RCC 7860 (cell line): Measurements from ENCODE around the gene ITPK1.
"Not testable (repeated sequence)": the region's sequence is repeated elsewhere in the genome, so short reads cannot be mapped to it uniquely, and the experiment has no call there.

ENCODE experiments used
- DNase-seq: peaks from one replicate; pipeline ENCODE4 v3.0.0-alpha.2; 2015; ENCODE audit warnings: low spot score
- FAIRE-seq: peaks from 2 replicates; lab custom pipeline; 2012; peaks lifted over from hg19 to GRCh38; lab: Jason Lieb, UNC

The ITPK1 gene

DNA sequence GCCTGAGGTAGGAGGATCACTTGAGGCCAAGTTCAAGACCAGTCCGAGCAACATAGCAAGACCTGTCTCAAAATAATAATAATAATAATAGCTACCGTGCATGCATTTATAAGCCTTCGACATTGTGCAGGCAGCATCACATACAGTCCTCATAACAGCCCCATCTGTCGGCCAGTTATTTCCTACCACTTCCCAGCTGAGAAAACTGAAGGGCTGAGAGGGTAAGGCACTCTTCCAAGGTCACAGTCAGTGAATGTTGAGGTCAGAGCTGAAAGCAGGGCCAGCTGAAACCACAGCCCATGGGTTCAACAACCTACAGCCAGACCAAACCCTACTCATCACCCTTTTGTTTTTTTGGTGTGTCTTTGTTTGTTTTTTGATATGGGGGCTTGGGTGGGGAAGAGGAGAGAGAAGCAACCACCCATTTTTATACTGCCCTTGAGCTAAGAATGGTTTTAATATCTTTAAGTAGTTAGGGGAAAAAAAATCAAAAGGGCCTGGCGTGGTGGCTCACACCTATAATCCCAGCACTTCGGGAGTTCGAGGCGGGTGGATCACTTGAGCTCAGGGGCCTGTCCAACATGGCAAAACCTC, 16.8 kb upstream of the ITPK1 start:
- no peak for FAIRE-seq

DNA sequence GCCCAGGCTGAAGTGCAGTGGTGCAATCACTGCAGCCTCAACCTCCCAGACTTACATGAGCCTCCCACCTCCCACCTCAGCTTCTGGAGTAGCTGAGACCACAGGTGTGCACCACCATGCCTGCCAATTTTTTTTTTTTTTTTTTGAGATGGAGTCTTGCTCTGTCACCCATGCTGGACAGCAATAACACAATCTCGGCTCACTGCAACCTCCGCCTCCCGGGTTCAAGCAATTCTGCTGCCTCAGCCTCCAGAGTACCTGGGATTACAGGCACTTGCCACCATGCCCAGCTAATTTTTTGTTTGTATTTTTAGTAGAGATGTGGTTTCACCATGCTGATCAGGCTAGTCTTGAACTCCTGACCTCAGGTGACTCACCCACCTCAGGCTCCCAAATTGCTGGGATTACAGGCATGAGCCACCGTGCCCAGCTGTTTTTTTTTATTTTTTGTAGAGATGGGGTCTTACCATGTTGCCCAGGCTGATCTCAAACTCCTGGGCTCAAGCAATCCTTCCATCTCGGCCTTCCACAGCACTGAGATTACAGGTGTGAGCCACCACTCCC, 15.6 kb upstream of the ITPK1 start:
- not testable (repeated sequence) for FAIRE-seq, DNase-seq

More for the DNA sequence above, 16.8 kb upstream of the ITPK1 start:
- DNase-seq: no peak

DNA sequence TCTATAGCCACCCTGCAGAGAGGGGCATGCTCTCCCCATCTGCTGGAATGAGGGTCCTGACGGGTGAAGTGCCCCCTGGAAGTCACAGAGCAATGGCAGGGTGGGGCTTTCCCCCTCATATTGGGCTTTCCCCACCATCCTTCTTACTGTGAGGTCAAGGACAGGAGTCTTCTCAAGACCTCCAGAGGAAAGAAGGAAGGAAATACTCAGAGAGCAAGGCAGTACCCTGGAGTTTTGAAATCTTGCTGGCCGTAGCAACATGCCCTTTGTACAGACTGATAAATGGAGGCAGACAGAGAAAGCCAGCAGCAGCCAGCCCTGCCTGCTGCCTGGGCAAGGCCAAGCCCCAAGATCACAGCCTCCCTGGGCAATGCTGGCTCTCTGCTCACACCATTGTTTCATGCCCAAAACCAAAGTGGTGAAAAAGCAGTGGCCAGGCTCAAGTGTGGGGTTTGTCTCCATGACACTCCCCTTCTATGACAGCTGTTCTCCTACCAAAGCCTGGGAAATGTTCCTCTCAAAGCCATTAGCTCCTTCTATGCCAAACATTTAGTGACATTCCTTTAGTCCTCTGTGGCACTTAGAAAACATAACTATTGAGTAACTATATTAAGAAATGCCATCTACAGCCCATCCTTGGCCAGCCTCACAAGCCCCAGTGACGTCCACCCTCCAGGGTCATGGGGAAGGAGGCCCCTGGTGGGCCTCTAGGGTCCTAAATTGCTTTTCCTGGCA, 13.2 kb upstream of the ITPK1 start:
- no peak for FAIRE-seq
- no peak for DNase-seq

DNA sequence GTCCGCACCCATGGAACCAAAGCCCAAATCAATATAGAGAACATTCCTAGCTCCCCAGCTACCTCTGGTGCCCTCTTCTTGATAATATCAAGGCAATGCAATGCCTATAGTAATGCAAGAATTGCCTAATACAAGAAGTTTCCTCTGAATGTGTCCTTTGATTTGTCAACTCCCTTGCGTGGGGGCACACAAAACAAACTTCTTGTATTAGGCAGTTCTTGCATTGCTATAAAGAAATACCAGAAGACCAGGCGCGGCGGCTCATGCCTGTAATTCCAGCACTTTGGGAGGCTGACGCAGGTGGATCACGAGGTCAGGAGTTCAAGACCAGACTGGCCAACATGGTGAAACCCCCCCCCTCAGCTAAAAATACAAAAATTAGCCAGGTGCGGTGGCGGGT, 10.4 kb upstream of the ITPK1 start:
- no peak for DNase-seq
- FAIRE-seq: no peak

DNA sequence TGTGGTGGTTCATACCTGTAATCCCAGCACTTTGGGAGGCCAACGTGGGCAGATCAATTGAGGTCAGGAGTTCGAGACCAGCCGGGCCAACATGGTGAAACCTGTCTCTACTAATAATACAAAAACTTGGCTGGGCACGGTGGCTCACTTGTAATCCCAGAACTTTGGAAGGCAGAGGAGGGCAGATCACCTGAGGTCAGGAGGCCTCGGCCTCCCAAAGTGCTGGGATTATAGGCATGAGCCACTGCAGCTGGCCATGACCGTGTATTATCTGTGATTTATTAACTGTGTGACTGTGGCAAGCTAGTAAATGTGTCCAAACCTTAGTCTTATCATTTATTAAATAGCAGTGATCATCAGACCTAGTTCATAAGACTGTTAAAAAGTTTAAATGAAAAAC, 7.1 kb upstream of the ITPK1 start:
- FAIRE-seq (no peak), DNase-seq (no peak)

DNA sequence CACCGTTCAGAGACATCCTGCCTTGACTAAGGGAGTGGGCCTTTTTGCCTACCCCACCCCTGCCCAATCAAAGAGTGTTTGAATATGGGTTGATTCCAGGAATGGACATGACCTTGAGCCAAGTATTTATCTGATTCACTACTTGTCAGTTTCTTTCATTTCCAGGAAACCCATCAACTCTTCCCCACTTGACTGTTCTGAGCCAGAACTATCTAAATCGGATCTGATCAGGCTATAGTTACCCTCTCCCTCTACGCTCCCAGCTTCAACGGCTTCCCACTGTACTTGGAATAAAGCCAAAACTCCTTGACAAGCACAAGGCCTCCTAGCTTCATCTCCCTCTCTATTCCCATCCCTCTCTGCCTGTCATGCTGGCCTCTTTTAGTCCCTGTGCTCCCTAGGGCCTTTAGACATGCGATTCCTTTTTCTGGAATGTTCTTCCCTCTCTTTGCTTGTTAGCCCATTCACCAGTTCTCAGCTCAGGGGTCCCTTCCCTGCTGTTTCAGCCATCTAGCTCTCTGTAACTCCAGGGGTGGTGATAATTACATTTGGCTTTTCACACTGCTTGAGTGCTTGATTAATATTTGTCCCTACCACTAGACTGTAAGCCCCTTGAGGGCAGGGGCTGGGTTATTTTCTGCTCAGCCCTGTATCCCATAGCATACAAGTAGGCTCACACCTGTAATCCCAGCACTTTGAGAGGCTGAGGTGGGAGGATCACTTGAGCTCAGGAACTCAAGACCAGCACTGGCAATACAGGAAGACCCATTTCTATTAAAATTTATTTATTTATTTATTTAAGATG, 5.5 kb upstream of the ITPK1 start:
- no peak for DNase-seq
- FAIRE-seq: no peak

DNA sequence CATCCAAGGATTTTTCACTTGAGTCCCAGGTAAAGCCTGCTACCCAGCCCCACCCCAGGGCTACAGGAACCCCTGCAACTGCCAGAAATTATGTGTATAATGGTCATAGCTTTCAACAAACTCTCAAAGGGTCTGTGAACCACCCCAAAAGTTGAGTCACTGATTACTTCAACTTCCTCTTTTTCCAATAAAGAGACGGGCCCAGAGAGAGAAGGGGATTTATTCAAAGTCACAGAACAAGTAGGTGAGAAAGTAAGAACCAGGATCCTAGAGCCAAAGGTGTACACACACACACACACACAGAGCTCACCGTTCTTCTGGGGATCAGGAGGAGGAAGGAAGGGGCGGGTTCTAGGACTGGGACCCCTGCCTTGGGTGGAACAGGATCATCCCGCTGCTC, 4.8 kb upstream of the ITPK1 start:
- FAIRE-seq (no peak), DNase-seq (no peak)

DNA sequence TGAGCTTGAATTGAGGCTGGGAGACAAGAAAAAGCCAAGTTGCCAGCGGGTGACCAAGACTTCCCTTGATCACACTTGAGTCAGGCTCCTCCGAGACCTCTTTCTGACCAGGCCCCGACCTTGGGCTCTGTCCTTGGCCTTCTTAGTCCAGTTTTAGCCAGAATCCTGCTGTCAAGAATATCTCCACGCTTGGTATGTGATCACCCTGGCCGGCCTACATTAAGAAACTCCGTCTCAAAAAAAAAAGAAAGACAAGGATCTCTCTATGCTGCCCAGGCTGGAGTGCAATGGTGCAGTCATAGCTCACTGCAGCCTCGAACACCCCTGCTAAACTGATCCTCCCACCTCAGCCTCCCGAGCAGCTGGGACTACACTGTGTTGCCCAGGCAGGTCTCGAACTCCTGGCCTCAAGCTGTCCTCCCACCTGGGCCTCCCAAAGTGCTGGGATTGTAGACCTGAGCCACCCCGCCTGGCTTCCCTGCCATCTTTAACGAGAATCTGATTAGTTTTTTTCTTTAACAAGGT, 1.0 kb upstream of the ITPK1 start:
- FAIRE-seq (no peak), DNase-seq (no peak)

DNA sequence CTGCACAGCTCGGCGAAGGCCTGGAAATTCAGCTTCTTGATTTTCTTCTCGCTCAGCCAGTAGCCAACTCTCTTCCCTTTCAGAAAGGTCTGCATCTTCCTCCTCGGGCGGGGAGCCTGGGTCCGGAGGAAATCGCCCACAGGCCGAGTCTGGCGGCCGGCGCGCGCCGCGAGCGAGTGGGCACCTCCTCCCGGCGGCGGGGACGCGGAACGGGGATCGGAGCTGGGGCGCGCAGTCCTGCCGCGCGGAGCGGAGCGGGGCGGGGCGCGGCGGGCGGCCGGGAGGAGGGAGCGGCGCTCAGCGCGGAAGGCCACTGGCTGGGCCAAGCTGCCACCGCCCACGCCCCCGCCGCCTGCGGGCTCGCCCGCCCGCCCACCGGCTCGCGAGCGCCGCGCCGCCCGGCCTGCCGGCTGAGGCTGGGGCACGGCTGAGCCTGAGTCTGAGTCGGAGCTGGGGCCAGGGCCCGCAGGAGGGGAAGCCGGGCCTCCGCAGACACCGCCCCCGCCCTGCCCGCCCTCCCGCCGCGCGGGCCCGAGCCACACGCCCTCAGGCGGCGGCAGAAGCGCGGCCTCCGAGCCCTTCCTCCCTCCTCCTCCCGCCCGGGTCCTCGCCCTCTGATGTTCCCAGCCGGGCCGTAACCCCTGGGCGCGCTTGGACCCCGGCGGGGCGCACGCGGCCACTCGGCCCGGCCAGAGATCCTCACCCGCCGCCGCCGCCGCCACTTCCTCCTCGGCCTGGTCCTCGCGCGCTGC, 480 bp downstream of the ITPK1 start:
- DNase-seq (peak; percentile 58), FAIRE-seq (no peak)

DNA sequence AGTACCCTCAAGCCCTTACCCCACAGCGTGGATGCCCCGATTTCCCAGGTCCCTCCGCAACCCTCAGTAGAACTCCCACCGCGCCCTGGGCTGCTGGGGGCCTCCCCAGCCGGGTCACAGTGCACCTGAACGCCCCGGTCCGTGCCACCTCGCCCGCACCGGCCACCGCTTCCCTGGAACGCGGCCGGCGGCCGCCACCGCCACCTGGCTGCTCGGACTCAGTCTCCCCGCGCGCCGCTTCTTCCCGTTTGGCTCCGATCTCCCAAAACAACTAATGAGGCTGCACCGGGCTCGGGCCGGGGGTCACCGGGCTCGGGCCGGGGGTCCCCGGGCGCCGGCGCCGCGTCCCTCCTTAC, 1.0 kb downstream of the ITPK1 start:
- FAIRE-seq (no peak), DNase-seq (no peak)

DNA sequence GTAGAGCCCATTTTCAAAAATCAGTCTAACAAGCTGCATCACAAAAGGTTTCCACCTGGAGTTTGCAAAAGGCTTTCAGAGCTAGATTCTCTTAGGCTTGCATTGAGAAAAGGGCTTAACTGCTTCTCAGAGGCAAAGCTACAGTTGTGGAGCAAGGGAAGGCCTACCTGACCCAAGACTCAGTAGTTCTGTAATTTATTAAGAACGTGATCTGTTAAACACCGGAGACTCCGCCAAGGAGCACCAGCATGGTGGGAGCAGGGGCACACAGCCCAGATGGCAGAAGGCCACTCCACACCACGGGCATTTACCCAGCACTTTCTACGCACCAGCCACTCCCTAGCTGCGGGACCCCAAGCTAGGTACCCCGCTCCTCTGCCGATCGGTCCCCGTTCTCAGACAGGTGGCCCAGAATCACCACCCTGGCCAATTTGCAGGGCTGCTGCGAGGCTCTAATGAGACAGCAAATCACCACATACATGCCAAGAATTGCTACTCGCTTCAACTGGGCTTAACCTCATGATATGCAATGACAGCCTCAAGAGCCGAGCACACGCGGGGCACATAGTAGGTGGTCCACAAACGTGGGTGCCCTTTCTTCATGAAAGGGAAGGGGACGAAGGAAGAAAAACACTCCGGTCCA, 1.5 kb downstream of the ITPK1 start:
- no peak for FAIRE-seq
- DNase-seq: no peak

DNA sequence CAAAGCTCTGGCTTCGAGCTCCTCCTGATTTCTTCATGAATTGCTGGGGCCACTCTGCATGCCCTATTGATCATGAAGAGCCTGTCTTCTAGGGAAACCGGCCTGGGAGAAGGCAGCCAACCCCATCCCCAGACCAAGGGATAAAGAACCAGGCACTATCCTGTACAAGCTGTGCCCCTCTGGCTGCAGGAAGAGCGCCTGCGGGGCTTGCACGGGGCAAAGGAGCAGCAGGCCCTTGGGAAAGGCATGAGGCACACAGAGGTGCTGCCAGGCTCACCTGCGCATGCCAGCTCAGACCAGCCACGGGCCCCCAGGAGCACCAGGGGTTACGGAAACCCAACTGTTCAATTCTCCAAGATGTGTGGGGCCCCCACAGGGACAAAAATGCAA, 2.1 kb downstream of the ITPK1 start:
- FAIRE-seq (no peak), DNase-seq (no peak)

DNA sequence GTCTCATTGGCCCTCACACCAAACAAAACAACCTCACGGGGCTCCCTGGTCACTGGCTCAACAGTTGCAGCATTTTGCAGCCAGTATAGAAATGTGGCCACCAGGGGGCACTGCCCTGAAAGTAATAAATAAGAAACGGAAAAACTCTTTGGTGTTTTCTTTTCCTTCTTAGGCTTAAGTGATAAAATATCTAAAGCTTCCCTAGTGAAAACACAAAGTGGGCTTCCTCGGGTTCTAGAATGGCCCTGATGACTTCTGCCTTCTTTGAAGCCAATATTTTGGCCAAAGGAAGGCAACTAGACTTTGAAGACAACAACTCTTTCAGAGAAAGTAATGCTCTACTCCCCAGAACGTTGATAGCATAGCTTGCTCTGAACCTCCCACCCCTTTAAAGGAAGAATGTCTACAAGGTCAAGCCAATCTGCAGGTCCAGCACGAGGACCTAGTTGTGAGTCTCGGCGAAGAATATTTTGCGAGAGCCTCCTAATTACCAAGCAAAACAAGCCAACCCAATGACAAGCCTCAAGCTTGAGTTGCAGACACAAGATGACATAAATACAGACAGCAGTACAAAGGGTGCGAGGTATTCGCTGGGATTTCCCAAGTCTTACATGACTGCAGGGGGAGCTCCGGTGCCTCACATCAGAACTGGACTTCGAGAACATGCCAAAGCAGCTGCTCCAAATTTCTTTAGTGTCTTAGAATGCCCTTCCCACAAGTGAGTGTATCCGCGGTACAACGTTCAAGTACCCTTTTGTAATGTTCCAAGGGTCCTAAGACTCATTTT, 2.6 kb downstream of the ITPK1 start:
- FAIRE-seq (no peak), DNase-seq (peak; percentile 27)

DNA sequence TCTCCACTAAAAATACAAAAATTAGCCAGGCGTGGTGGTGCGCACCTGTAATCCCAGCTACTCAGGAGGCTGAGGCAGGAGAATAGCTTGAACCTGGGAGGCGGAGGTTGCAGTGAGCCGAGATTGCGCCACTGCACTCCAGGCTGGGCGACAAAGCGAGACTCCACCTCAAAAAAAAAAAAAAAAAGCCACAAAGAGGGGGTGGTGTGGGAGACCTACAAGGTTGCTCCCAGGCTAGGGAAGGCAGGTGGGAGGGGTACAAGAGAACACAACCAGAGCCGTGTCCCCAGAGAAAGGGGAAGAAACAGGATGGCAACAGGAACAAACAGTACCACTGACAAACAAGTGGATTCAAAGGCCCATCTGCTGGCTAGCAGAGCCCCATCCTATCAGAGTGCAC, 4.2 kb downstream of the ITPK1 start:
- DNase-seq, FAIRE-seq: not testable (repeated sequence)

DNA sequence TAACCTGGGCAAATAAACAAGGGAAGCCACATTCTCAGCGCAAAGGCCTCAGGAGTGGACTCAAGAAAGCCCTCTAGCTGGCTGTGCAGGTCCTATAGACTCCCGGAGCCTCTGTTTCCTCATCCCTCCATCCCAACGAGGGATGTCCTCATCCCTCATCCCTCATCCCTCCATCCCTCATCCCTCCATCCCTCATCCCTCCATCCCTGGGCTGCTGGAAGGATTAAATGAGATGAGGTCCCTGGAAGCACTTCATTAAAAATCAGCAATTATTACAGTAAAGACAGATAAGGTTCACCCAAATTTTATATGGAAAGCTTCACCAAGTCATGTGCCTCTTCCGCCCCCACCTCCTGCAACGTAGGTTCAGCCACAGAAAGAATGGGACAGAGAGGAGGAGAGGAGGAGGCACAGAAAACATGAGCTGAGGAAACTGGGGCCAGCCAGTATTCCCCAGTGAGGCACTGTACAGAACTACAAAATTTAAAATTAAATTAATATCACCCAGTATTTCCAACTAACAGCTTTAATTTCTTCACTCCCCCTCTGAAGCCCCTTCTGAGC, 4.8 kb downstream of the ITPK1 start:
- DNase-seq (no peak), FAIRE-seq (no peak)

DNA sequence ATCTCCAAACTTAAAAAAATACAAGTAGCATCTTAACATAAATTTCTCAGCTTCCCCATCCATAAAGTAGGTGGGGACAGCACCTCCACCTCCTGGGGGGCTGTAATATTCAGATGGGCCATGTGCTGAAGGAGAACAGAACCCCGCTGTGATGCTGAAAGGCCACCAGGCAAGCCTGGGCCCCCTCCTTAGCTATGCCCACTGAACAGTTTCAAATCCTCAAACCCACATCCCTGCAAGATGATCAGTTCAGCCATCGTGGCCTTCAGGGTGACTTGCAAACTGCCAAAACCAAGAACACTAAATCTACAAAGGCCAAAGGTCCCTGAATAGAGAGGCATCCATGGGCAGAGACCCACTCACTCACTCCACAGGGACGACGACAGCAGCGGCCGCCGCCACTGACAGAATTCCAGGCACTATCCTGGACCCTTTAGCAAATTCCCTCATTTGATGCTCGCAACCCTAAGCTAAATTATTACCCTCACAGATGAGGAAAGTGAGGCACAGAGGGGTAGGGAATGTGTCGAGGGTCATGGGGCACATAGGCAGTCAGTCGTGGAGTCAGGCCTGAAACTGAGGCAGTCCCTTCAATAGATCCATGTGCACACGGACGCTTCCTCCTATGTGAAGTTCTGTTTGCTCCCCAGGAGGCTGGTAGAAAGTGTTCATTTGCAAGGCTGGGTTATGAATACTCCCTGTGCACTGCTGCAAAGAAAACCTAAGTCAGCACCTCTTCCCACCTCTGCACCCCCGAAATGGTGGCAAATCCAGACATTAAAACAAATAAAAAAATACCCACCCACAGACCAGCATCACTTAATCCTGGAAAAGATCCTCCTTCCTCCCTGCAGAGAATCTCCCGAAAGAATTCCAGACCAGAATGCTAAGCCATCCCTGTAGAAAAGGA, 5.9 kb downstream of the ITPK1 start:
- no peak for DNase-seq
- FAIRE-seq: no peak

DNA sequence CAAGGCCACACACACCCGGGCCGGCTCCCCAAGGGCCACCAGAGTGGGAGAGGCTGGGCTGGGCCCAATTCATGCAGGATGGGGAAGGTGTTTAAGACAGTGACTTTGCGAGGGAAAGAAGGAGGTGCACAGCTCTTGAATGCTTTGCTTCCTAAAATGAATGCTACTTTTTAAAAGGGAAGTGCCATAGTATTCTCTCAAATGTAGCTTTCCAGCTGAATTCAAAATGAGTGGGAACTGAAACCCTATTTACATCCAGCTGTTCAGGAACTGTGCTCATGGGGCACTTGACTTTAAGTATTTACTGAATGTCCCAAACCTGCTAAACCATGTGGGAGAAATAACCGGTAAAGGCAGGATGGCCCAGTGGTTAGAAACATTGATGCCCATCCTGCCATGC, 7.6 kb downstream of the ITPK1 start:
- FAIRE-seq (no peak), DNase-seq (no peak)

DNA sequence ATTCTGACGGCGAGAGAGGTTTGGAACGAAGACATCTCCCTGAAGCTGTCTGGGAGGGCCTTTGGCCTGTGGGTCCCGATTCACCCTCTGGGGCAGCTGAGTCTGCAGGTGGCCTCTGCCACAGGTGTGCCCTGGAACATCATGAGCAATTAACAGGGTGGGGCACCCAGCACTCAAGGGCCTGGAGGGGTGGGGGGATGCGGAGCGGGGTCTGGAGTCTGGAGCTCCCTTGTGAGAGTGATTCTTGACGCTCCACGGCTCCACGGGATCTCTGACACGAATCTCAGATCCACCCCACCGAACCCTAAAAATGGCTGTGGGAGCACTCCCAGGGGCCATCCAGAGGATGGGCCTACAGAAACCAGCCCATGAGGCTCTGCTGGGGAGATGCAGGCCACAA, 8.3 kb downstream of the ITPK1 start:
- DNase-seq: no peak
- no peak for FAIRE-seq
